ENCODE measurements around the gene ZMYM3. TPM values are rescaled to one million over a fixed set of nuclear protein-coding genes. Genes with fewer than 3 reads are reported as not detected.

ZMYM3 gene
- total and polyA plus RNA-seq, 2 donors (not counting 1 experiment from before 2014, with no cell fraction given) = 13.4 to 16.8 TPM

DNA sequence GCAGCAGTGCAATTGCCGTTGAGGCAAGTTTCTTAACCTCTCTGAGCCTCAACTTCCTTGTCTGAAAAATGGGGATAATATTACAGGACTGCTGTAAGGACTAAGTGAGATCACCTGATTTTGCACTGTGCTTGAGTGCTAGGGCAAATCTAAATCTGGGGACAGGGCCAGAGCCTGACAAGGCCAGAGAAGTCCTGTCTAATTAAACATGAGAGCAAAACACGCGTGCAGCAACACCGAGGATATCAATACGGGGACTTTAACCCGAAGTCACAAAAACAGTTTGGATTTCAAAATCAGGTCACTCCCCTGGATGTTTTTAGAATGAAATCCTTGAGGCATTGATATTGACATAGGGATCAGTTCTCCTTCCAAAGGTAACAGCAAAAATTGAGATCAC is 36.6 kb downstream of the ZMYM3 start:
- no peaks in the 10 kb centered on the region for H3K9me3 ChIP-seq (ENCODE audit: control insufficient read depth, insufficient read depth, low read depth, low read length)
- no peak overlapping the region for H3K4me2 ChIP-seq (ENCODE audit: extremely low read depth, insufficient read depth, low read length)
- H3K27me3 ChIP-seq (ENCODE audit: control insufficient read depth, insufficient read depth, low read length) = no peaks in the 10 kb centered on the region
- H2AFZ ChIP-seq (ENCODE audit: low read length) = no peak overlapping the region
- no peak overlapping the region for H3K4me3 ChIP-seq (replicated peaks in 1 of 4; ENCODE audit: control extremely low read depth in 1 of 4, insufficient read depth in 1 of 4, low read depth in 3 of 4, low read length in 4 of 4)
- H3K36me3 ChIP-seq (ENCODE audit: control insufficient read depth, insufficient read depth, low read length) = no peaks in the 10 kb centered on the region
- H3K27ac ChIP-seq (ENCODE audit: insufficient read depth, low read length) = no peak overlapping the region
- no peaks in the 10 kb centered on the region for H3K4me1 ChIP-seq (ENCODE audit: control insufficient read depth, extremely low read depth, insufficient read depth, low read length)
- TF ChIP-seq, protein P1, sequence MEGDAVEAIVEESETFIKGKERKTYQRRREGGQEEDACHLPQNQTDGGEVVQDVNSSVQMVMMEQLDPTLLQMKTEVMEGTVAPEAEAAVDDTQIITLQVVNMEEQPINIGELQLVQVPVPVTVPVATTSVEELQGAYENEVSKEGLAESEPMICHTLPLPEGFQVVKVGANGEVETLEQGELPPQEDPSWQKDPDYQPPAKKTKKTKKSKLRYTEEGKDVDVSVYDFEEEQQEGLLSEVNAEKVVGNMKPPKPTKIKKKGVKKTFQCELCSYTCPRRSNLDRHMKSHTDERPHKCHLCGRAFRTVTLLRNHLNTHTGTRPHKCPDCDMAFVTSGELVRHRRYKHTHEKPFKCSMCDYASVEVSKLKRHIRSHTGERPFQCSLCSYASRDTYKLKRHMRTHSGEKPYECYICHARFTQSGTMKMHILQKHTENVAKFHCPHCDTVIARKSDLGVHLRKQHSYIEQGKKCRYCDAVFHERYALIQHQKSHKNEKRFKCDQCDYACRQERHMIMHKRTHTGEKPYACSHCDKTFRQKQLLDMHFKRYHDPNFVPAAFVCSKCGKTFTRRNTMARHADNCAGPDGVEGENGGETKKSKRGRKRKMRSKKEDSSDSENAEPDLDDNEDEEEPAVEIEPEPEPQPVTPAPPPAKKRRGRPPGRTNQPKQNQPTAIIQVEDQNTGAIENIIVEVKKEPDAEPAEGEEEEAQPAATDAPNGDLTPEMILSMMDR (conservative IDR thresholded peaks at IDR 0.05 in 1 of 2, IDR thresholded peaks at IDR 0.05 in 1 of 2; ENCODE audit: low read depth in 1 of 2, low read length in 2 of 2) = no peak
- no peak for TF ChIP-seq EZH2 (IDR thresholded peaks at IDR 0.05; ENCODE audit: low read length, missing control alignments)
- no peak for DNase-seq (ENCODE audit: low read depth in 2 of 2)
- no peak overlapping the region for H3K9ac ChIP-seq (ENCODE audit: insufficient read depth, low read length)
- no peaks in the 10 kb centered on the region for H4K20me1 ChIP-seq (ENCODE audit: control insufficient read depth, extremely low read depth, insufficient read depth, low read length)
- H3K79me2 ChIP-seq (ENCODE audit: control insufficient read depth, insufficient read depth, low read length) = no peaks in the 10 kb centered on the region

DNA sequence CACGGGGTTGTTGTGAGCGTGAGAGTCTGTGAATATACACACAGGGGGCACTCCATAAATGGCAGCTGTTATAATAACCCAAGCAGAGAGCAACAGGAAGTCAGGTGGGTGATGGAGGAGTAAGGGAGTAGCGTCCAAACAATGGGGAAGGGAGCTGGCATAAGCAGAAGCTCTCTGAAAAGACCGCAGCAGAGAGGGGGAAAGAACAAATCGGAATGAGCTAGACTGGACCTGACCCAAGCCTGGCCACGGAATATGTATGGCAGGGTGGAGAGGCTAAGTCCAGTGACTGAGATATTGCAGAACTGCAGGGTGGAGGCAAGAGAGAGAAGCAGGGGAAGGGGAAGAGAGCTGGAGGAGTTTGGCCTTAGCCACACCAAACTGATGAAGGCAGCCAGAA is 37.5 kb downstream of the ZMYM3 start:
- TF ChIP-seq EZH2 (IDR thresholded peaks at IDR 0.05; ENCODE audit: low read length, missing control alignments) = no peak
- TF ChIP-seq, protein P1 (conservative IDR thresholded peaks at IDR 0.05 in 1 of 2, IDR thresholded peaks at IDR 0.05 in 1 of 2; ENCODE audit: low read depth in 1 of 2, low read length in 2 of 2) = no peak
- Histone ChIP-seq H3K27me3 (ENCODE audit: control insufficient read depth, insufficient read depth, low read length) (no peaks in the 10 kb centered on the region), H2AFZ (ENCODE audit: low read length) (no peak overlapping the region)

DNA sequence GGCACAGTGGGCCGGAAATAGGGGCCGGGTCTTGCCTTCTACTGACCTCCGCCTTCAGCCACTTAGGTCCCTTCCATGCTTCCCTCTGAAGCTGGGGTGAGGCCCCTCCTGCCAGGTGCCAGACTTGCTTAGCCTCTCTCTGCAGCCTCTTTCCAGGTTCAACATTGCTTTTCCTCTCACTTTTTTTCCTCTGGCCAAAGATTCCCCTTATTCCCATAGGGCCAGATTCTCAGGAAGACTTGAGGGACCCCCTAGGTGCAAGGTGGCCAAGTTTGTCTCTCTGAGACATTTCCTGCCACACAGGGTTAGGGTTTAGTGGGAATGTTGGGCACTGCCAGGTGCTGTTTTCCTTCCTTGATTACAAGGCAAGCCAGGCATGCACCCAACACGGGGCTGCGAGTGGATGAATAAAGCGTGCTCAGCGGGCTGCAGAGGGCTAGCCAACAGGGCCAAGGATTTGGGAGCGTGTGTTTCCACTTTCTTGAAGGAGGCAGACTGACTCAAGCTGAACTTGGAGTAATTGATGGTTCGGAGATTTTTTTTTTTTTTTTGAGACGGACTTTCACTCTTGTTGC is 38.5 kb downstream of the ZMYM3 start:
- Histone ChIP-seq H3K36me3 (ENCODE audit: control insufficient read depth, insufficient read depth, low read length) (no peaks in the 10 kb centered on the region), H3K27ac (ENCODE audit: insufficient read depth, low read length) (no peak overlapping the region), H4K20me1 (ENCODE audit: control insufficient read depth, extremely low read depth, insufficient read depth, low read length) (no peaks in the 10 kb centered on the region), H3K4me2 (ENCODE audit: extremely low read depth, insufficient read depth, low read length) (no peak overlapping the region), H3K79me2 (ENCODE audit: control insufficient read depth, insufficient read depth, low read length) (no peaks in the 10 kb centered on the region), H3K27me3 (ENCODE audit: control insufficient read depth, insufficient read depth, low read length) (no peaks in the 10 kb centered on the region), H3K4me3 (replicated peaks in 1 of 4; ENCODE audit: control extremely low read depth in 1 of 4, insufficient read depth in 1 of 4, low read depth in 3 of 4, low read length in 4 of 4) (no peak overlapping the region), H3K4me1 (ENCODE audit: control insufficient read depth, extremely low read depth, insufficient read depth, low read length) (no peaks in the 10 kb centered on the region), H3K9ac (ENCODE audit: insufficient read depth, low read length) (no peak overlapping the region), H2AFZ (ENCODE audit: low read length) (no peak overlapping the region), H3K9me3 (ENCODE audit: control insufficient read depth, insufficient read depth, low read depth, low read length) (no peaks in the 10 kb centered on the region)
- TF ChIP-seq, protein P1 (conservative IDR thresholded peaks at IDR 0.05 in 1 of 2, IDR thresholded peaks at IDR 0.05 in 1 of 2; ENCODE audit: low read depth in 1 of 2, low read length in 2 of 2) = no peak
- no peak for DNase-seq (ENCODE audit: low read depth in 2 of 2)

More for the DNA sequence above, 37.5 kb downstream of the ZMYM3 start:
- H3K79me2 ChIP-seq (ENCODE audit: control insufficient read depth, insufficient read depth, low read length) = no peaks in the 10 kb centered on the region
- no peak overlapping the region for H3K4me2 ChIP-seq (ENCODE audit: extremely low read depth, insufficient read depth, low read length)
- no peaks in the 10 kb centered on the region for H3K9me3 ChIP-seq (ENCODE audit: control insufficient read depth, insufficient read depth, low read depth, low read length)
- no peak overlapping the region for H3K9ac ChIP-seq (ENCODE audit: insufficient read depth, low read length)
- DNase-seq (ENCODE audit: low read depth in 2 of 2) = no peak
- H3K4me3 ChIP-seq (replicated peaks in 1 of 4; ENCODE audit: control extremely low read depth in 1 of 4, insufficient read depth in 1 of 4, low read depth in 3 of 4, low read length in 4 of 4) = no peak overlapping the region
- no peaks in the 10 kb centered on the region for H3K36me3 ChIP-seq (ENCODE audit: control insufficient read depth, insufficient read depth, low read length)
- no peaks in the 10 kb centered on the region for H3K4me1 ChIP-seq (ENCODE audit: control insufficient read depth, extremely low read depth, insufficient read depth, low read length)
- H3K27ac ChIP-seq (ENCODE audit: insufficient read depth, low read length) = no peak overlapping the region
- H4K20me1 ChIP-seq (ENCODE audit: control insufficient read depth, extremely low read depth, insufficient read depth, low read length) = no peaks in the 10 kb centered on the region

Measured in fibroblast of lung (primary cell).